Osteocyte (in vitro differentiated cells): ENCODE data around the gene HOXB2. TPM values are rescaled to one million over a fixed set of nuclear protein-coding genes. Genes with fewer than 3 reads are reported as not detected.

Experiments used
- DNase-seq: peaks from one replicate; pipeline ENCODE4 v3.0.0; 2021; ENCODE audit warnings: mixed read lengths; ENCODE audit not compliant: unreplicated experiment; ENCODE audit errors: extremely low spot score
- H3K27ac Mint-ChIP-seq: one replicate; pipeline ENCODE4 v1.8.0; 2021; ENCODE audit warnings: mild to moderate bottlenecking, mixed read lengths; ENCODE audit not compliant: unreplicated experiment
- H3K27me3 Mint-ChIP-seq: one replicate; pipeline ENCODE4 v1.8.0; 2021; ENCODE audit warnings: mixed read lengths; ENCODE audit not compliant: unreplicated experiment
- H3K36me3 Mint-ChIP-seq: one replicate; pipeline ENCODE4 v1.8.0; 2021; ENCODE audit warnings: mixed read lengths; ENCODE audit not compliant: unreplicated experiment
- H3K4me1 Mint-ChIP-seq: one replicate; pipeline ENCODE4 v1.8.0; 2021; ENCODE audit warnings: mixed read lengths; ENCODE audit not compliant: unreplicated experiment
- H3K4me3 Mint-ChIP-seq: one replicate; pipeline ENCODE4 v1.8.0; 2021; ENCODE audit warnings: mild to moderate bottlenecking, moderate library complexity, mixed read lengths; ENCODE audit not compliant: unreplicated experiment
- H3K9me3 Mint-ChIP-seq: one replicate; pipeline ENCODE4 v1.8.0; 2021; ENCODE audit warnings: mixed read lengths; ENCODE audit not compliant: unreplicated experiment
- total RNA-seq: library from RNA; stranded (reverse); gene quantifications from 2 replicates; pipeline ENCODE4 v1.2.1, GENCODE V29; 2021
- TF ChIP-seq, protein P1 (sequence below): fragments of 200-600 bp; sonication (generic); IDR thresholded peaks from 2 replicates; pipeline ENCODE4 v1.5.0; 2021; ENCODE audit warnings: antibody characterized with exemption, mild to moderate bottlenecking, moderate library complexity

HOXB2 gene
- total RNA-seq, 1 donor from 2014 or later, result not detected

DNA sequence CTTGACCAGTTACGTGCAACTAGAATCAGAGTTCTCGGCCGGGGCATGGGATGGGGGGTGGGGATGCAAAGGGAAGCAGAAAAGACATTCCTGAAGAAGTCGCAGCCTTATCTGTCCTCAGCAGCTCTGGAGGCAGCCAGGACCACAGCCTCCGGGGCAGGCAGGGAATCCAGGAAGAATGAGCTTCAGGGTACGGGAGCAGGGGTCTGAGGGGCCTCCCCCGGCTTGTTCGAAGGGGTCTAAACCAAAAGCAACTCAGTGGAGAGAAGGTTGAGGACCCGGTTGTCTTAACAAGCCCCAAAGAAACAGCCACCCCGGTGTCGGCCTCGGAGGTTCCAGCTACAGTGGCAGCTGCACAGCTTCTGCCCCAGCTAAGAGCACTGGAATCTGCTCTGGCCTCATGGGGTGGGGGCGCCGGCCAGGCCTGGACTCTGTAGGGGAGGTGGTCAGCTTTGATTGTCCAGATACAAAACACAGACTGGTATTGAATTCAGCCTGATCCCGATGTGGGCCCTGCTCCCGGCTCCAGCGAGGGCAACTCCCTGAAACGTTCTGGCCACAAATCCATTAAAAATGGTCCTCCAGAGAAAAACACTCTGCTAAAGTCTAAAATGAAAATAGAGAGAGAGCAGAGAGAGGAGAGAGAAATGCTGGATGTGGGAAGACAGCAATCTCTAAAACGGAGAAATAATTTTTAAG lies 25.6 kb upstream of the HOXB2 start:
- H3K9me3 Mint-ChIP-seq, result no peaks in the 10 kb centered on the region
- no peaks in the 10 kb centered on the region for H3K36me3 Mint-ChIP-seq
- H3K27ac Mint-ChIP-seq, result no peak overlapping the region
- TF ChIP-seq, protein P1, sequence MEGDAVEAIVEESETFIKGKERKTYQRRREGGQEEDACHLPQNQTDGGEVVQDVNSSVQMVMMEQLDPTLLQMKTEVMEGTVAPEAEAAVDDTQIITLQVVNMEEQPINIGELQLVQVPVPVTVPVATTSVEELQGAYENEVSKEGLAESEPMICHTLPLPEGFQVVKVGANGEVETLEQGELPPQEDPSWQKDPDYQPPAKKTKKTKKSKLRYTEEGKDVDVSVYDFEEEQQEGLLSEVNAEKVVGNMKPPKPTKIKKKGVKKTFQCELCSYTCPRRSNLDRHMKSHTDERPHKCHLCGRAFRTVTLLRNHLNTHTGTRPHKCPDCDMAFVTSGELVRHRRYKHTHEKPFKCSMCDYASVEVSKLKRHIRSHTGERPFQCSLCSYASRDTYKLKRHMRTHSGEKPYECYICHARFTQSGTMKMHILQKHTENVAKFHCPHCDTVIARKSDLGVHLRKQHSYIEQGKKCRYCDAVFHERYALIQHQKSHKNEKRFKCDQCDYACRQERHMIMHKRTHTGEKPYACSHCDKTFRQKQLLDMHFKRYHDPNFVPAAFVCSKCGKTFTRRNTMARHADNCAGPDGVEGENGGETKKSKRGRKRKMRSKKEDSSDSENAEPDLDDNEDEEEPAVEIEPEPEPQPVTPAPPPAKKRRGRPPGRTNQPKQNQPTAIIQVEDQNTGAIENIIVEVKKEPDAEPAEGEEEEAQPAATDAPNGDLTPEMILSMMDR, result no peak
- no peak for DNase-seq
- no peaks in the 10 kb centered on the region for H3K4me1 Mint-ChIP-seq
- H3K27me3 Mint-ChIP-seq, result peaks cover 50% of the 10 kb centered on the region
- peak overlapping the region; percentile 5 for H3K4me3 Mint-ChIP-seq

DNA sequence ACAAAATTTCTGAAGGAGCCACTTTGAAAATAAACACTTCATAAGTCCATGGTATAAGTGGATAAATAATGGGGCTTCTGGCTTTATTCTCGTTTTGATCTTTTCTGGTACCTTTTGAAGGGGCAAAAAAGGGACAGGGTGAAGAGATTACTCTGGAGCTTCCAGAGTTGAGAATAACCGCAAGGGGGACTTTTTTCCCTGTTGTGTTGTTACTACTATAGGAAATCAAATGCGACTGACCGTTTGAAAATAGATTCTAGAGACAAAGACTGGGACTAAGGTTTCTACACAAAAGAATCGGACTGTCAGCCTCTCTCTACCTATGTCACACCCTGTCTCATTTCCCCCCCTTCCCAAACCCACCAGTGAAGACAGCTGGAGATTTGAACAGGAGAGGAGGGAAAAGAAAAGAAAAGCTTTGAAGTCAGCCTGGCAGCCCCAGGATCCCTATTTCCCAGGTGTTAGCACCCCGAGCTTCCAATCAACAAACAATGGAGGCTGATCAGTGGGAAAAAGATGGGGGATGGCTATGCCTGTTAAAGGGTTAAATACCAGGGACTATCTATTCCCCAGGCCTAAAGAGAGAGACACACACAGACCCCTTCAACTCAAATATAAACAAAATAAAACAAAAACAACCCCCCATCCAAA lies 24.9 kb upstream of the HOXB2 start:
- Mint-ChIP-seq H3K27ac (no peak overlapping the region), H3K27me3 (peaks cover 43% of the 10 kb centered on the region), H3K4me1 (no peaks in the 10 kb centered on the region), H3K9me3 (no peaks in the 10 kb centered on the region), H3K4me3 (no peak overlapping the region), H3K36me3 (no peaks in the 10 kb centered on the region)
- no peak for DNase-seq
- TF ChIP-seq, protein P1, result no peak

DNA sequence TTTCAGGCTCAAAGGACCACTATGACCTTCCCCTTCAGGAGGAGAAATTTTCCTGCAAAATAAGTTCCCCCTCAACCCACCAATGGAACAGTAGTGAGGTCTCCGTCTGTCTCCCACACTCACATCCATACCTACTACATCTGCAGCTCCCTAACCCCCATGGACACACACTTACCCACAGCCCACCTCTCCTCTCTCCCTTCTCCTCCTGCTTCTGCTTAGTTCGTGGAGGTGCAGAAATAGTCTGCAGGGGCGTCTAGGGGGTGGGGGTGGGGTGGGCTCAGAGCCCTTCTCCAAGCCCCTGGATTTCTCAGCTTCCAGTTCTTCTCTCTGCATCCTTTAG lies 24.3 kb upstream of the HOXB2 start:
- Mint-ChIP-seq H3K4me1 (no peaks in the 10 kb centered on the region), H3K36me3 (no peaks in the 10 kb centered on the region), H3K27ac (no peak overlapping the region), H3K27me3 (peaks cover 37% of the 10 kb centered on the region), H3K4me3 (no peak overlapping the region), H3K9me3 (no peaks in the 10 kb centered on the region)
- TF ChIP-seq, protein P1, result no peak
- no peak for DNase-seq

DNA sequence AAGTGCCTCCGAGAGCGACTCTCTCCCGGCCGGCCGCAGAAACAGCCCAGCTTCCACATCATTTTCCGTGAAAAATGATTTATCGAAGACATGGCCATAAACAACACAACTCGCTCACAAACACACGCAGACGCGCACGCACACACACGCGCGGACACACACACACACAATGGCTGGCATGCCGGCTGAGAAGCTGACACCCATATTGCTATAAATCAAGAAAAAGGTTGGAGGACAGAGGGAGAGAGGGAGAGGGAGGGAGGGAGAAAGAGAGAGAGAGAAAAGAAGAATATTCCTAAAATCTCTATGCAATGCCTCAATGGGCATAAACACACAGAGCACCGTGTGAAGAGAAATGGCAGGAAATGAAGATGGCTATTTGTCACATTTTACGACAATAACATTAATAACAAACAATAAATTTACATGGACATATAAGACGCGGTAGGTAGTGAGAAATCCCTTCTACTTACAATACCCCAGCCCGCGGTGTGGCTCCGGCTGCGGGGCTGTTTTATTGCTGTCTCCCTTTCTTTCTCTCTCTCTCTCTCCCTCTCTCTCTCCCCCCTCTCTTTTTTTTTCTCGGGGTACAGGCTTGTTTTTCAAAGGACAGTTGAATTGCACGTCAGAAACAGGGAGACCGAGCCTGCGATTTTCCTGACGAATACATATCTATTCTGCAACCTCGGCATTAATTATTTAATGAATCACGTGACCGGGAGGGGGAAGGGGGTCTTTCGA lies 23.8 kb upstream of the HOXB2 start:
- Mint-ChIP-seq H3K4me1 (no peaks in the 10 kb centered on the region), H3K4me3 (no peak overlapping the region), H3K9me3 (no peaks in the 10 kb centered on the region), H3K27me3 (peaks cover 34% of the 10 kb centered on the region), H3K36me3 (no peaks in the 10 kb centered on the region), H3K27ac (no peak overlapping the region)
- TF ChIP-seq, protein P1, result no peak
- DNase-seq, result no peak
